WTC11 (cell line): ENCODE results near the gene LHPP. TPM values are rescaled to one million over a fixed set of nuclear protein-coding genes. Genes with fewer than 3 reads are reported as not detected.

Source experiments
- ATAC-seq: fragments of 200-7000 bp; cut with Tn5 transposase; 2 replicates; pipeline ENCODE4 v1.10.0; 2021; ENCODE audit warnings: mild to moderate bottlenecking, moderate library complexity
- CTCF ChIA-PET: fragments of 300-600 bp; sonication (Branson Sonifier 250); formaldehyde crosslinking; loops from one replicate; lab custom pipeline; 2021; ENCODE audit warnings: antibody characterized with exemption; lab: Charles Lee
- POLR2A ChIA-PET: fragments of 350-600 bp; sonication (Branson Sonifier 250); formaldehyde crosslinking; loops from one replicate; lab custom pipeline; 2021; ENCODE audit warnings: antibody characterized with exemption; lab: Charles Lee
- DNase-seq: peaks from one replicate; pipeline ENCODE4 v3.0.0; 2021; ENCODE audit warnings: low spot score
- H3K27ac Mint-ChIP-seq: 2 replicates; pipeline ENCODE4 v1.8.0; 2021; ENCODE audit warnings: mixed read lengths
- H3K27me3 Mint-ChIP-seq: 2 replicates; pipeline ENCODE4 v1.8.0; 2021; ENCODE audit warnings: low read depth, mild to moderate bottlenecking, moderate library complexity, mixed read lengths
- H3K36me3 Mint-ChIP-seq: 2 replicates; pipeline ENCODE4 v1.8.0; 2021; ENCODE audit warnings: mixed read lengths
- H3K4me1 Mint-ChIP-seq: 2 replicates; pipeline ENCODE4 v1.8.0; 2022; ENCODE audit warnings: mixed read lengths
- H3K4me3 Mint-ChIP-seq: 2 replicates; pipeline ENCODE4 v1.8.0; 2021; ENCODE audit warnings: mild to moderate bottlenecking, moderate library complexity, mixed read lengths
- H3K9me3 Mint-ChIP-seq: 2 replicates; pipeline ENCODE4 v1.8.0; 2021; ENCODE audit warnings: mixed read lengths
- CREM ChIP-seq: sonication (generic); formaldehyde crosslinking; IDR thresholded peaks from 2 replicates; pipeline ENCODE4 v1.8.1; 2022; ENCODE audit warnings: mild to moderate bottlenecking, missing genetic modification reagents, moderate library complexity
- ERG ChIP-seq: fragments of 250-450 bp; sonication (Bioruptor Pico); IDR thresholded peaks from 2 replicates; pipeline ENCODE4 v1.8.0; 2021; ENCODE audit warnings: mild to moderate bottlenecking
- ESRRA ChIP-seq: sonication (generic); formaldehyde crosslinking; IDR thresholded peaks from 2 replicates; pipeline ENCODE4 v1.8.1; 2022; ENCODE audit warnings: mild to moderate bottlenecking, missing genetic modification reagents, borderline replicate concordance
- MXD4 ChIP-seq: fragments of 250-450 bp; sonication (Bioruptor Pico); IDR thresholded peaks from 2 replicates; pipeline ENCODE4 v1.8.0; 2021; ENCODE audit warnings: mild to moderate bottlenecking, moderate library complexity, borderline replicate concordance
- NFE2L1 ChIP-seq: sonication (generic); formaldehyde crosslinking; IDR thresholded peaks from 2 replicates; pipeline ENCODE4 v1.8.1; 2023; ENCODE audit warnings: missing genetic modification reagents
- NFYB ChIP-seq: sonication (generic); formaldehyde crosslinking; conservative IDR thresholded peaks from 2 replicates; pipeline ENCODE4 v1.8.0; 2022; ENCODE audit warnings: low read depth, missing genetic modification reagents
- NR1H2 ChIP-seq: sonication (generic); formaldehyde crosslinking; IDR thresholded peaks from 2 replicates; pipeline ENCODE4 v1.9.0; 2021; ENCODE audit warnings: mild to moderate bottlenecking, moderate library complexity, missing genetic modification reagents
- NR2C2 ChIP-seq: sonication (generic); formaldehyde crosslinking; IDR thresholded peaks from 2 replicates; pipeline ENCODE4 v1.8.0; 2022; ENCODE audit warnings: mild to moderate bottlenecking, missing genetic modification reagents
- PREB ChIP-seq: sonication (generic); formaldehyde crosslinking; IDR thresholded peaks from 2 replicates; pipeline ENCODE4 v1.8.1; 2022; ENCODE audit warnings: mild to moderate bottlenecking, missing genetic modification reagents, moderate library complexity, borderline replicate concordance
- SMAD4 ChIP-seq: sonication (generic); formaldehyde crosslinking; IDR thresholded peaks from 2 replicates; pipeline ENCODE4 v1.8.0; 2022; ENCODE audit warnings: mild to moderate bottlenecking, missing genetic modification reagents
- TEAD4 ChIP-seq: sonication (generic); formaldehyde crosslinking; IDR thresholded peaks from 2 replicates; pipeline ENCODE4 v1.8.0; 2022; ENCODE audit warnings: mild to moderate bottlenecking, missing genetic modification reagents
- ZBTB21 ChIP-seq: sonication (generic); formaldehyde crosslinking; IDR thresholded peaks from 2 replicates; pipeline ENCODE4 v1.8.1; 2023; ENCODE audit warnings: mild to moderate bottlenecking, missing genetic modification reagents, borderline replicate concordance
- ZNF317 ChIP-seq: sonication (generic); formaldehyde crosslinking; IDR thresholded peaks from 2 replicates; pipeline ENCODE4 v1.8.1; 2023; ENCODE audit warnings: low read depth, mild to moderate bottlenecking, moderate library complexity, missing genetic modification reagents, borderline replicate concordance
- ZNF396 ChIP-seq: fragments of 250-450 bp; sonication (Bioruptor Pico); IDR thresholded peaks from 2 replicates; pipeline ENCODE4 v1.8.0; 2021; ENCODE audit warnings: mild to moderate bottlenecking, moderate library complexity, borderline replicate concordance
- total RNA-seq: library from RNA; stranded (reverse); gene quantifications from 3 replicates; pipeline ENCODE4 v1.2.3, GENCODE V29; 2021
- TF ChIP-seq, protein P1 (sequence below): sonication (generic); formaldehyde crosslinking; IDR thresholded peaks from 2 replicates; pipeline ENCODE4 v1.8.1; 2023; ENCODE audit warnings: mild to moderate bottlenecking, missing genetic modification reagents
- TF ChIP-seq, protein P2 (sequence below): fragments of 250-450 bp; sonication (Bioruptor Pico); IDR thresholded peaks from 2 replicates; pipeline ENCODE4 v2.1.2; 2022; ENCODE audit warnings: mild to moderate bottlenecking, moderate library complexity
- TF ChIP-seq, protein P3 (sequence below): sonication (generic); formaldehyde crosslinking; conservative IDR thresholded peaks from 2 replicates; pipeline ENCODE4 v1.8.1; 2022; ENCODE audit warnings: mild to moderate bottlenecking, missing genetic modification reagents
- TF ChIP-seq, protein P4 (sequence below): fragments of 200-600 bp; IDR thresholded peaks from 2 replicates; pipeline ENCODE4 v1.8.0; 2022; ENCODE audit warnings: antibody characterized with exemption

Gene LHPP
- total RNA-seq, 1 experiment from 2014 or later: 33.2 TPM

DNA sequence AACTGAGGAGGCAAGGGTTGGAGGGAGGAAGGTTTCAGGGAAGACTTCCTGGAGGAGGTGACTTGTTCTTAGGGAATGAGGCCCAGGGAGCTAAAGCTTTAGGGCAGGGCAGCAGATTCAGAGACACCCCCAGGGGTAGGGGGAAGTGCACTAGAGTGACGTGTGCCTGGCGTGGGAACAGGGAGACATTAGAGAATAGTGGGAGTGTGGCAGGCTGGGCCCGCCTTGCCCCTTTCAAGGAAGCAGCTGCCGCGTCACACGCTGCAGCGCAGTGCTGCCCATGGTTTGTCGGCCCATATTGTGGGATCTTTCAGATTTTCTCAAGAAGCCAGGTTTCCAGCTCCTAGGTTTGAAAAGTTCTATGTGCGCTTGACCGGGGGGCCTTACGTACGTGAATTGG, 139.4 kb downstream of the LHPP start (continued):
- TF ChIP-seq, protein P1, sequence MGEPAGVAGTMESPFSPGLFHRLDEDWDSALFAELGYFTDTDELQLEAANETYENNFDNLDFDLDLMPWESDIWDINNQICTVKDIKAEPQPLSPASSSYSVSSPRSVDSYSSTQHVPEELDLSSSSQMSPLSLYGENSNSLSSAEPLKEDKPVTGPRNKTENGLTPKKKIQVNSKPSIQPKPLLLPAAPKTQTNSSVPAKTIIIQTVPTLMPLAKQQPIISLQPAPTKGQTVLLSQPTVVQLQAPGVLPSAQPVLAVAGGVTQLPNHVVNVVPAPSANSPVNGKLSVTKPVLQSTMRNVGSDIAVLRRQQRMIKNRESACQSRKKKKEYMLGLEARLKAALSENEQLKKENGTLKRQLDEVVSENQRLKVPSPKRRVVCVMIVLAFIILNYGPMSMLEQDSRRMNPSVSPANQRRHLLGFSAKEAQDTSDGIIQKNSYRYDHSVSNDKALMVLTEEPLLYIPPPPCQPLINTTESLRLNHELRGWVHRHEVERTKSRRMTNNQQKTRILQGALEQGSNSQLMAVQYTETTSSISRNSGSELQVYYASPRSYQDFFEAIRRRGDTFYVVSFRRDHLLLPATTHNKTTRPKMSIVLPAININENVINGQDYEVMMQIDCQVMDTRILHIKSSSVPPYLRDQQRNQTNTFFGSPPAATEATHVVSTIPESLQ (CRISPR knock-in tag): no peak
- no peak for TF ChIP-seq PREB (CRISPR knock-in tag)
- TF ChIP-seq ESRRA (CRISPR knock-in tag): no peak
- no peak for TF ChIP-seq NR1H2 (CRISPR knock-in tag)
- no peak for TF ChIP-seq CREM
- TF ChIP-seq ZNF396: no peak

DNA sequence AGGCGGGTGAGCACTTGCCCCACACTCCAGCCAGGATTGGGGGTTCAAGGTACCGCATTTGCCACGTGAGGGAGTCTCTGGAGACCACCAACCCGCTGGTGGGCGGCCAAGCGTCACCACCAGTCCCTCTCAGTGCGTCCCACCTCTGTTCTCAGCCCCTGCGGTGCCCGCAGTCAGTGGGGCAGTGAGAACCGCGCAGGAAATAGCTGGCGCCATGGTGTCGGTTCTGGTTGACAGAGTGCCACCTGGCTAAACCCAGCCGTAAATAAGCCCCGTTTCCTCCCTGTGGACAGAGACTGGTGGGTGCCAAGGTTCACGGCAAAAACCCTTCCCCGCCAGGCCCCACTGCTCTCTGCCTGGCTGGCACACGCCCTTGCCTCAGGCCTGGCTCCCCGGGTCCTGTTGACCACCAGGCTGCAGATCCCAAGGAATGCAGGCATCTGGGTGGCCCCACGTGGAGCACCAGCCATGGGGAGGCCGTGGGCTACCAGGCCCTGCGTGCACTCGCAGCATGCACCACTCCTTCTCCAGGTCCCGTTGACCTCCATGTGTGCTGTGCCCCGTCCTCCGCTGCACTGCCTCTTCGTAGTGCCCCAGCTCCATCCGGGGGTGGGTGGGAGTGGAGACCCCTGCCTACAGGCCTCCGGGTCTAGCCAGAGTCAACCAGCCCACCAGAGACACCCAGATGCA, 140.0 kb downstream of the LHPP start:
- no peaks in the 10 kb centered on the region for H3K27me3 Mint-ChIP-seq
- ATAC-seq (no peak), DNase-seq (no peak)
- H3K4me1 Mint-ChIP-seq: no peaks in the 10 kb centered on the region
- no peaks in the 10 kb centered on the region for H3K9me3 Mint-ChIP-seq
- no peaks in the 10 kb centered on the region for H3K36me3 Mint-ChIP-seq
- H3K4me3 Mint-ChIP-seq: no peak overlapping the region
- POLR2A ChIA-PET: no interaction called here
- TF ChIP-seq NFE2L1 (CRISPR knock-in tag) (no peak), SMAD4 (CRISPR knock-in tag) (no peak), ZBTB21 (no peak), NR2C2 (CRISPR knock-in tag) (no peak), MXD4 (no peak), ERG (CRISPR knock-in tag) (no peak), TEAD4 (CRISPR knock-in tag) (no peak), ZNF317 (no peak), NFYB (CRISPR knock-in tag) (no peak)
- TF ChIP-seq, protein P2, sequence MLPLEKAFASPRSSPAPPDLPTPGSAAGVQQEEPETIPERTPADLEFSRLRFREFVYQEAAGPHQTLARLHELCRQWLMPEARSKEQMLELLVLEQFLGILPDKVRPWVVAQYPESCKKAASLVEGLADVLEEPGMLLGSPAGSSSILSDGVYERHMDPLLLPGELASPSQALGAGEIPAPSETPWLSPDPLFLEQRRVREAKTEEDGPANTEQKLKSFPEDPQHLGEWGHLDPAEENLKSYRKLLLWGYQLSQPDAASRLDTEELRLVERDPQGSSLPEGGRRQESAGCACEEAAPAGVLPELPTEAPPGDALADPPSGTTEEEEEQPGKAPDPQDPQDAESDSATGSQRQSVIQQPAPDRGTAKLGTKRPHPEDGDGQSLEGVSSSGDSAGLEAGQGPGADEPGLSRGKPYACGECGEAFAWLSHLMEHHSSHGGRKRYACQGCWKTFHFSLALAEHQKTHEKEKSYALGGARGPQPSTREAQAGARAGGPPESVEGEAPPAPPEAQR: no peak
- TF ChIP-seq, protein P3, sequence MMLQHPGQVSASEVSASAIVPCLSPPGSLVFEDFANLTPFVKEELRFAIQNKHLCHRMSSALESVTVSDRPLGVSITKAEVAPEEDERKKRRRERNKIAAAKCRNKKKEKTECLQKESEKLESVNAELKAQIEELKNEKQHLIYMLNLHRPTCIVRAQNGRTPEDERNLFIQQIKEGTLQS (CRISPR knock-in tag): no peak
- TF ChIP-seq, protein P4, sequence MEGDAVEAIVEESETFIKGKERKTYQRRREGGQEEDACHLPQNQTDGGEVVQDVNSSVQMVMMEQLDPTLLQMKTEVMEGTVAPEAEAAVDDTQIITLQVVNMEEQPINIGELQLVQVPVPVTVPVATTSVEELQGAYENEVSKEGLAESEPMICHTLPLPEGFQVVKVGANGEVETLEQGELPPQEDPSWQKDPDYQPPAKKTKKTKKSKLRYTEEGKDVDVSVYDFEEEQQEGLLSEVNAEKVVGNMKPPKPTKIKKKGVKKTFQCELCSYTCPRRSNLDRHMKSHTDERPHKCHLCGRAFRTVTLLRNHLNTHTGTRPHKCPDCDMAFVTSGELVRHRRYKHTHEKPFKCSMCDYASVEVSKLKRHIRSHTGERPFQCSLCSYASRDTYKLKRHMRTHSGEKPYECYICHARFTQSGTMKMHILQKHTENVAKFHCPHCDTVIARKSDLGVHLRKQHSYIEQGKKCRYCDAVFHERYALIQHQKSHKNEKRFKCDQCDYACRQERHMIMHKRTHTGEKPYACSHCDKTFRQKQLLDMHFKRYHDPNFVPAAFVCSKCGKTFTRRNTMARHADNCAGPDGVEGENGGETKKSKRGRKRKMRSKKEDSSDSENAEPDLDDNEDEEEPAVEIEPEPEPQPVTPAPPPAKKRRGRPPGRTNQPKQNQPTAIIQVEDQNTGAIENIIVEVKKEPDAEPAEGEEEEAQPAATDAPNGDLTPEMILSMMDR: no peak
- H3K27ac Mint-ChIP-seq: no peak overlapping the region
- CTCF ChIA-PET: interaction anchor here (0.7 to 1.0 kb wide), 3 partner anchors 65 to 67 kb away, joined by 3 to 4 read pairs (median 3); no protein-coding TSS in a partner anchor
